ENCODE results near the gene RASA2. TPM values are rescaled to one million over a fixed set of nuclear protein-coding genes. Genes with fewer than 3 reads are reported as not detected.

Gene RASA2
- total and polyA plus RNA-seq, 2 of the 8 experiments (the other 6 are each of a cell fraction or from before 2014, with no cell fraction given) = 3.5 to 15.9 TPM

GRCh38 chr3:141466633-141467169 is 20.1 kb upstream of the RASA2 start:
- H3K4me1 ChIP-seq (replicated peaks in 1 of 4; ENCODE audit: control insufficient read depth in 3 of 4, insufficient read depth in 4 of 4, low read length in 3 of 4) = no peaks in the 10 kb centered on the region
- H3K79me2 ChIP-seq (ENCODE audit: control insufficient read depth in 1 of 2, insufficient read depth in 2 of 2, low read length in 2 of 2) = no peaks in the 10 kb centered on the region
- H2BK12ac ChIP-seq (ENCODE audit: low read depth, low read length) = no peak overlapping the region
- no peak overlapping the region for H4K8ac ChIP-seq (ENCODE audit: extremely low read depth, insufficient read depth, low read length)
- H2AFZ ChIP-seq (ENCODE audit: low read length) = no peak overlapping the region
- no peak overlapping the region for H2AK5ac ChIP-seq (ENCODE audit: low read depth, low read length)
- CTCF ChIA-PET (ENCODE audit: partially characterized antibody) = interaction anchor here (1.0 to 1.9 kb wide), 3 partner anchors 11 to 94 kb away, joined by 4 to 8 read pairs (median 7); no protein-coding TSS in a partner anchor
- H3K23ac ChIP-seq (ENCODE audit: insufficient read length) = no peak overlapping the region
- H3K9ac ChIP-seq (replicated peaks in 1 of 4; ENCODE audit: extremely low read depth in 1 of 4, low read depth in 3 of 4, low read length in 3 of 4) = no peak overlapping the region
- no peak overlapping the region for H3K27ac ChIP-seq (ENCODE audit: low read depth, low read length)
- H4K5ac ChIP-seq (ENCODE audit: insufficient read length, low read depth, low read length) = no peak overlapping the region
- no peak overlapping the region for H2BK15ac ChIP-seq (ENCODE audit: low read length)
- DNase-seq (ENCODE audit: low read depth in 1 of 2, low spot score in 2 of 2) = no peak
- 85 to 100% methylated on average over 1 to 3 of the region's 3 CpGs for WGBS, 2 experiments (ENCODE audit: extremely low coverage in 1 of 2, insufficient coverage in 1 of 2, insufficient read length in 1 of 2, insufficient replicate concordance in 2 of 2, low coverage in 1 of 2, low lambda C conversion rate in 2 of 2, missing lambda C conversion rate in 1 of 2)
- H2BK120ac ChIP-seq (replicated peaks; ENCODE audit: low read depth, low read length) = no peak overlapping the region
- H4K20me1 ChIP-seq (replicated peaks in 1 of 2; ENCODE audit: control insufficient read depth in 1 of 2, insufficient read depth in 2 of 2, low read length in 2 of 2) = no peaks in the 10 kb centered on the region
- no peaks in the 10 kb centered on the region for H3K27me3 ChIP-seq (replicated peaks in 1 of 4; ENCODE audit: control insufficient read depth in 3 of 4, extremely low read depth in 1 of 4, insufficient read depth in 3 of 4, low read length in 3 of 4)
- no peak overlapping the region for H3K4me3 ChIP-seq (ENCODE audit: extremely low read depth in 1 of 4, insufficient read depth in 2 of 4, low read depth in 3 of 4, low read length in 4 of 4)
- peaks cover 3 to 5% of the 10 kb centered on the region in 2 experiments; a peak in 2 of 4 replicates for H3K9me3 ChIP-seq (ENCODE audit: insufficient read depth in 2 of 2, low read depth in 1 of 2, low read length in 1 of 2)
- no peak overlapping the region for H3K18ac ChIP-seq (ENCODE audit: extremely low read depth, low read length)
- no peak overlapping the region for H2BK5ac ChIP-seq (ENCODE audit: low read depth, low read length)
- H3K79me1 ChIP-seq (ENCODE audit: low read depth, low read length) = no peaks in the 10 kb centered on the region
- no peak overlapping the region for H2BK20ac ChIP-seq (ENCODE audit: low read length)
- POLR2A ChIA-PET (ENCODE audit: partially characterized antibody) = interaction anchor here (0.8 kb wide), 1 partner anchor 94 kb away, joined by 3 read pairs; no protein-coding TSS in a partner anchor
- no peak overlapping the region for H3K14ac ChIP-seq (ENCODE audit: insufficient read length)
- no peaks in the 10 kb centered on the region for H3K36me3 ChIP-seq (ENCODE audit: control insufficient read depth in 2 of 4, insufficient read depth in 4 of 4, low read length in 3 of 4)
- no peak overlapping the region for H4K91ac ChIP-seq (replicated peaks; ENCODE audit: insufficient read length, low read length)
- no peak for FAIRE-seq
- no peak overlapping the region for H3K56ac ChIP-seq (replicated peaks; ENCODE audit: insufficient read length, low read depth, low read length)
- no peak overlapping the region for H3K4me2 ChIP-seq (ENCODE audit: insufficient read depth in 1 of 2, low read depth in 2 of 2, low read length in 2 of 2)
- H3K23me2 ChIP-seq (ENCODE audit: low read depth, low read length) = no peaks in the 10 kb centered on the region; the same call in 1 of the 2 replicates
- no peak overlapping the region for H3K4ac ChIP-seq (replicated peaks; ENCODE audit: insufficient read length, low read depth, low read length)
- TF ChIP-seq GTF2F1 (IDR thresholded peaks at IDR 0.05; ENCODE audit: borderline replicate concordance, low read depth, low read length) (no peak), BRCA1 (IDR thresholded peaks at IDR 0.05; ENCODE audit: low read depth, low read length) (no peak), TEAD4 (IDR thresholded peaks at IDR 0.05; ENCODE audit: low read depth, low read length) (no peak), CHD1 (IDR thresholded peaks at IDR 0.05; ENCODE audit: low read depth, low read length) (no peak), BACH1 (IDR thresholded peaks at IDR 0.05; ENCODE audit: low read length) (no peak), SUZ12 (IDR thresholded peaks at IDR 0.05; ENCODE audit: low read length) (no peak), CEBPB (IDR thresholded peaks at IDR 0.05; ENCODE audit: low read depth, low read length) (no peak), EZH2 (IDR thresholded peaks at IDR 0.05; ENCODE audit: low read depth, low read length, severe bottlenecking) (no peak), KDM4A (IDR thresholded peaks at IDR 0.05; ENCODE audit: low read depth, low read length, severe bottlenecking) (no peak), ATF3 (IDR thresholded peaks at IDR 0.05; ENCODE audit: insufficient read depth, low read depth, low read length) (no peak), JUN (IDR thresholded peaks at IDR 0.05; ENCODE audit: low read depth, low read length) (no peak), NANOG (IDR thresholded peaks at IDR 0.05; ENCODE audit: insufficient read depth, low read depth, low read length, poor library complexity, severe bottlenecking) (no peak), RNF2 (IDR thresholded peaks at IDR 0.05; ENCODE audit: borderline replicate concordance, low read depth, low read length, missing control alignments, poor library complexity, severe bottlenecking) (no peak)

All from H1 (cell line).